Measurements from ENCODE around the gene MPST. TPM values are rescaled to one million over a fixed set of nuclear protein-coding genes. Genes with fewer than 3 reads are reported as not detected.

Gene MPST
- total RNA-seq, 1 experiment from 2014 or later = 66.6 TPM

DNA sequence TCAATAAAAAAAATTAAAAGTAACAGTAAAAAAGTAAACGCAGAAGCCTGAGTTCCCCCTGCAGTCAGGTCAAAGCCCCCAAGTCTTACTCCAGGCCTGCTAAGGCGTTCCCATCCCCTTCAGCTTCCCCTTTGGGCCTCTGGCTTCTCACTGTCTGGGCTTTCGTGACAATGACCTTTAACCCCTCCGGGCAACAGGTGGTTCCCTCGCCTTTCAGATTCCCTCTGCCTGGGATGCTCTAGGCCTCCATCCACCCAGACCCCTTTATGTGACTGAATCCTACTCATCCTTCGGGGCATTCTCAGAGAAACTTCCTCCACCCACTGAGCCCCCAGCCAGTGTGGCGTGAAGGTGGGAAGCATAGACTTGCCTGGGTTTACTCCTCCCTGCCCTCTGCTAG lies 8.0 kb downstream of the MPST start:
- no peak for TF ChIP-seq EZH2 (IDR thresholded peaks at IDR 0.05; ENCODE audit: borderline replicate concordance, low read depth, low read length, poor library complexity, severe bottlenecking)
- TF ChIP-seq, protein P1, sequence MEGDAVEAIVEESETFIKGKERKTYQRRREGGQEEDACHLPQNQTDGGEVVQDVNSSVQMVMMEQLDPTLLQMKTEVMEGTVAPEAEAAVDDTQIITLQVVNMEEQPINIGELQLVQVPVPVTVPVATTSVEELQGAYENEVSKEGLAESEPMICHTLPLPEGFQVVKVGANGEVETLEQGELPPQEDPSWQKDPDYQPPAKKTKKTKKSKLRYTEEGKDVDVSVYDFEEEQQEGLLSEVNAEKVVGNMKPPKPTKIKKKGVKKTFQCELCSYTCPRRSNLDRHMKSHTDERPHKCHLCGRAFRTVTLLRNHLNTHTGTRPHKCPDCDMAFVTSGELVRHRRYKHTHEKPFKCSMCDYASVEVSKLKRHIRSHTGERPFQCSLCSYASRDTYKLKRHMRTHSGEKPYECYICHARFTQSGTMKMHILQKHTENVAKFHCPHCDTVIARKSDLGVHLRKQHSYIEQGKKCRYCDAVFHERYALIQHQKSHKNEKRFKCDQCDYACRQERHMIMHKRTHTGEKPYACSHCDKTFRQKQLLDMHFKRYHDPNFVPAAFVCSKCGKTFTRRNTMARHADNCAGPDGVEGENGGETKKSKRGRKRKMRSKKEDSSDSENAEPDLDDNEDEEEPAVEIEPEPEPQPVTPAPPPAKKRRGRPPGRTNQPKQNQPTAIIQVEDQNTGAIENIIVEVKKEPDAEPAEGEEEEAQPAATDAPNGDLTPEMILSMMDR (conservative IDR thresholded peaks at IDR 0.05; ENCODE audit: low read depth, low read length) = no peak
- DNase-seq (ENCODE audit: low spot score) = no peak
- Histone ChIP-seq H3K27me3 (replicated peaks; ENCODE audit: insufficient read depth, low read depth, low read length, poor library complexity) (no peaks in the 10 kb centered on the region), H3K9me3 (ENCODE audit: low read depth, low read length, poor library complexity, severe bottlenecking) (no peaks in the 10 kb centered on the region), H3K27ac (ENCODE audit: low read depth, low read length, poor library complexity, severe bottlenecking) (no peak overlapping the region), H3K4me3 (ENCODE audit: low read depth, low read length, poor library complexity, severe bottlenecking) (no peak overlapping the region), H3K36me3 (ENCODE audit: insufficient read depth, low read length, poor library complexity, severe bottlenecking) (peaks cover 36% of the 10 kb centered on the region), H3K4me1 (ENCODE audit: insufficient read depth, low read length, poor library complexity, severe bottlenecking) (peaks cover 3% of the 10 kb centered on the region)
- BruUV-seq (replicated peaks) = no TSS peak
- ChIA-PET POLR2A (ENCODE audit: low non-redundant PET) (no interaction called here), CTCF (no interaction called here)
- intact Hi-C loops (cut with micrococcal nuclease; ENCODE audit: unreplicated experiment) = no loop called here

DNA sequence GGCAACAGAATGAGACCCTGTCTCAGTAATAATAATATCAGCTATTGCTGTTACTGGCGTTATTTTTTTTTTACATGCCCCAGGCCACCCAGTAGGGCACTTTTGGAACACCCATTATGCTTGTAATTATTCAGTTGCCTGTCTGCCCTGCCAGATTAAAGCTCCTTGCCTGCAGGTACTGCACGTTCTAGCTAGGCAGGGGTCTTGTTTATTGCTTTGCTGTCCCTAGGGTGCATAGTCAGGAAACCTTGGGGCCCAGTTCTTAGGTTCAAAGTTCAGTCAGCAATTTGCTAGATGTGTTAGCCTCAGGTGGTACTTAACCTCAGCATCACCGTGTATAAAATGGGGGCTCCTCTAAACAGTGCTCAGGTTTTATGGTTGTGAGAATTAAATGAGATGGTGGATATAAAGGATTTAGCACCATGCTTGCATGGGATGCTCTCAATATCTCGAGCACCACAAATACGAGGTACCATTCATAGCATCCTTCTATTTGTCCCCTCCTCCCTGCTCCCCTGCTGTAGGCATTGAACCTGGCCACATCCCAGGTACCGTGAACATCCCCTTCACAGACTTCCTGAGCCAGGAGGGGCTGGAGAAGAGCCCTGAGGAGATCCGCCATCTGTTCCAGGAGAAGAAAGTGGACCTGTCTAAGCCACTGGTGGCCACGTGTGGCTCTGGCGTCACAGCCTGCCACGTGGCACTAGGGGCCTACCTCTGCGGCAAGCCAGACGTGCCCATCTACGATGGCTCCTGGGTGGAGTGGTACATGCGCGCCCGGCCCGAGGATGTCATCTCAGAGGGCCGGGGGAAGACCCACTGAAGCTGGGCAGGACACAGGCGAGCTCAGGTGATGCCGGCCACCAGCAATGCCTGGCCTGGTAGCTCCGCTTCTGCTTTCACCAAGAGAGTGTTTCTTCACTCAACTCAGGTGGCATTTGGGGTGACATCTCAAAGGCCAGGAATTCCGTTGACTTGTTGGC lies 9.4 kb downstream of the MPST start:
- H3K4me3 ChIP-seq (ENCODE audit: low read depth, low read length, poor library complexity, severe bottlenecking) = no peak overlapping the region
- peaks cover 7% of the 10 kb centered on the region for H3K4me1 ChIP-seq (ENCODE audit: insufficient read depth, low read length, poor library complexity, severe bottlenecking)
- H3K27ac ChIP-seq (ENCODE audit: low read depth, low read length, poor library complexity, severe bottlenecking) = no peak overlapping the region
- CTCF ChIA-PET = interaction anchor here (0.6 kb wide), 1 partner anchor 17 kb away, joined by 4 read pairs; no protein-coding TSS in a partner anchor
- intact Hi-C loops (cut with micrococcal nuclease; ENCODE audit: unreplicated experiment) = no loop called here
- H3K9me3 ChIP-seq (ENCODE audit: low read depth, low read length, poor library complexity, severe bottlenecking) = no peaks in the 10 kb centered on the region
- POLR2A ChIA-PET (ENCODE audit: low non-redundant PET) = no interaction called here
- BruUV-seq (replicated peaks) = no TSS peak
- no peaks in the 10 kb centered on the region for H3K27me3 ChIP-seq (replicated peaks; ENCODE audit: insufficient read depth, low read depth, low read length, poor library complexity)
- H3K36me3 ChIP-seq (ENCODE audit: insufficient read depth, low read length, poor library complexity, severe bottlenecking) = peaks cover 36% of the 10 kb centered on the region
- DNase-seq (ENCODE audit: low spot score) = no peak
- TF ChIP-seq, protein P1 (conservative IDR thresholded peaks at IDR 0.05; ENCODE audit: low read depth, low read length) = no peak
- TF ChIP-seq EZH2 (IDR thresholded peaks at IDR 0.05; ENCODE audit: borderline replicate concordance, low read depth, low read length, poor library complexity, severe bottlenecking) = no peak

DNA sequence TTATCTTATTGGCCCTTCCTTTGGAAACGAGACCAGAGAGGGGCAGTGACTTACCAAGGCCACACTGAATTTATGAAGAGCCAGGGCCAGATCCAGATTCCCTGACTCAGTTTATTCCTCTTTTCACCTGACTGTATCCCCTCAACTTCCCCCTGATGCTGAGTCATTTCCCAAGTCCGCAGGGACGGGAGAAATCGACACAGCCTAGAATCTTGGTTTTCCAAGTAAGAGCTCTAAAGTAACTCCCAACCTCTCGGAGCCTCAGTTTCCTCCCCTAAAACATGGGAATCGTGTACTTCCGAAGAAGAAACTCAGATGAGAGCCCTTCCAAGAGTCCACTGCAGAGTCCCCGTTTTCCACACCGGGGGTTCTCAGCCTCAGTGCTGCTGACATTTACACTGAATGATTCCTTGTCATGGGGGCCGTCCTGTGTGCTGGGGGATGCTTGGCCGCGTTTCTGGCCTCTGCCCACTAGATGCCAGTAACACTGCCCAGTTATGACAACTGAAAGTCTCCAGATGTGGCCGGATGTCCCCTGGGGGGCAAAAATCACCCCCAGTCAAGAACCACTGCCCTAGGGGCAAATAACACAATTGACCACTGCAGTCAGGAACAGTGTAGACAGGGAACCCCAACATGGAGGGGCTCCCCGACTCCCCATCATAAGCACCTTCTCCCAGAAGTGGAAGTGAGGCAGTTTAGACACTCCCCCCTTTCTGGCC lies 11.2 kb downstream of the MPST start:
- intact Hi-C loops (cut with micrococcal nuclease; ENCODE audit: unreplicated experiment) = no loop called here
- ChIA-PET CTCF (no interaction called here), POLR2A (ENCODE audit: low non-redundant PET) (no interaction called here)
- Histone ChIP-seq H3K4me1 (ENCODE audit: insufficient read depth, low read length, poor library complexity, severe bottlenecking) (peaks cover 7% of the 10 kb centered on the region), H3K27me3 (replicated peaks; ENCODE audit: insufficient read depth, low read depth, low read length, poor library complexity) (no peaks in the 10 kb centered on the region), H3K36me3 (ENCODE audit: insufficient read depth, low read length, poor library complexity, severe bottlenecking) (peaks cover 20% of the 10 kb centered on the region), H3K4me3 (ENCODE audit: low read depth, low read length, poor library complexity, severe bottlenecking) (no peak overlapping the region), H3K27ac (ENCODE audit: low read depth, low read length, poor library complexity, severe bottlenecking) (no peak overlapping the region), H3K9me3 (ENCODE audit: low read depth, low read length, poor library complexity, severe bottlenecking) (no peaks in the 10 kb centered on the region)
- BruUV-seq (replicated peaks) = no TSS peak
- no peak for TF ChIP-seq EZH2 (IDR thresholded peaks at IDR 0.05; ENCODE audit: borderline replicate concordance, low read depth, low read length, poor library complexity, severe bottlenecking)
- TF ChIP-seq, protein P1 (conservative IDR thresholded peaks at IDR 0.05; ENCODE audit: low read depth, low read length) = peak; percentile 33; the same call in 1 of the 2 replicates
- DNase-seq (ENCODE audit: low spot score) = no peak

All from A673 (cell line).